NCI-H524 treated with DMSO at 0.1 percent for 48 hours (cell line): Measurements from ENCODE around the gene KCTD5.
A peak's percentile ranks its signal among the peaks of the same experiment; 100 is the strongest.
"Not testable (repeated sequence)": the region's sequence is repeated elsewhere in the genome, so short reads cannot be mapped to it uniquely, and the experiment has no call there.

ENCODE experiments used
- DNase-seq: peaks from one replicate; lab custom pipeline; 2025; lab: John Stamatoyannopoulos, UW

The KCTD5 gene

GRCh38 chr16:2710021-2710710 lies 27.8 kb downstream of the KCTD5 start:
- no peak for DNase-seq

GRCh38 chr16:2710711-2711231 lies 28.4 kb downstream of the KCTD5 start:
- DNase-seq: no peak

GRCh38 chr16:2711370-2712062 lies 29.2 kb downstream of the KCTD5 start:
- DNase-seq: no peak

GRCh38 chr16:2712063-2712441 lies 29.7 kb downstream of the KCTD5 start:
- no peak for DNase-seq

- no peak for DNase-seq
Measured at GRCh38 chr16:2712546-2712945, 30.2 kb downstream of the KCTD5 start.

- no peak for DNase-seq
Measured at GRCh38 chr16:2713523-2713922, 31.2 kb downstream of the KCTD5 start.

- no peak for DNase-seq
Measured at GRCh38 chr16:2713985-2714774, 31.9 kb downstream of the KCTD5 start.

GRCh38 chr16:2715064-2715463 lies 32.7 kb downstream of the KCTD5 start:
- no peak for DNase-seq

GRCh38 chr16:2715519-2715918 lies 33.2 kb downstream of the KCTD5 start:
- no peak for DNase-seq

GRCh38 chr16:2715966-2716885 lies 33.9 kb downstream of the KCTD5 start:
- no peak for DNase-seq

- DNase-seq: no peak
Measured at GRCh38 chr16:2716948-2717347, 34.6 kb downstream of the KCTD5 start.

GRCh38 chr16:2717383-2718263 lies 35.3 kb downstream of the KCTD5 start:
- DNase-seq: no peak

GRCh38 chr16:2719328-2720063 lies 37.2 kb downstream of the KCTD5 start:
- no peak for DNase-seq

- no peak for DNase-seq
Measured at GRCh38 chr16:2720064-2720457, 37.7 kb downstream of the KCTD5 start, which contains the start of gene PRSS27. Gene PRSS27 (minus strand): TSS chr16:2720224. CDS start chr16:2720160, 64 bp downstream.

- DNase-seq: peak; percentile 48
Measured at GRCh38 chr16:2720719-2721633, 38.7 kb downstream of the KCTD5 start.

- not testable (repeated sequence) for DNase-seq
Measured at GRCh38 chr16:2721634-2722173, 39.4 kb downstream of the KCTD5 start.

- no peak for DNase-seq
Measured at GRCh38 chr16:2724088-2724676, 41.9 kb downstream of the KCTD5 start.

GRCh38 chr16:2724816-2725348 lies 42.6 kb downstream of the KCTD5 start:
- no peak for DNase-seq
